PFSK-1 (cell line): ENCODE data around the gene SAMD8.

ENCODE experiments used
- FOXP2 ChIP-seq: optimal IDR thresholded peaks from 2 replicates; pipeline ENCODE3; 2011; ENCODE audit warnings: borderline replicate concordance, control low read depth, inconsistent platforms; ENCODE audit not compliant: insufficient read depth; ENCODE audit errors: extremely low read length, extremely low read depth
- POLR2AphosphoS5 ChIP-seq: IDR thresholded peaks from 2 replicates; pipeline ENCODE4 v1.6.1; 2012; ENCODE audit warnings: low read depth, mild to moderate bottlenecking, control low read depth, low read length, moderate library complexity
- SIN3A ChIP-seq: IDR thresholded peaks from 2 replicates; pipeline ENCODE4 v1.6.1; 2012; ENCODE audit warnings: mild to moderate bottlenecking, low read length, moderate library complexity, borderline replicate concordance; ENCODE audit not compliant: insufficient read depth
- TAF1 ChIP-seq: IDR thresholded peaks from 2 replicates; pipeline ENCODE4 v1.6.1; 2012; ENCODE audit warnings: low read length, control low read depth, borderline replicate concordance; ENCODE audit not compliant: insufficient read depth
- TF ChIP-seq, protein P1 (sequence below), 2 experiments: IDR thresholded peaks; 2 replicates each; pipeline versions ENCODE4 v1.6.1 to v1.8.0; 2011 to 2012; ENCODE audit warnings: low read depth in 2 of 2, low read length in 2 of 2, control low read depth in 1 of 2, inconsistent platforms in 1 of 2, mild to moderate bottlenecking in 1 of 2, moderate library complexity in 1 of 2; ENCODE audit not compliant: insufficient read depth in 1 of 2

The SAMD8 gene

DNA sequence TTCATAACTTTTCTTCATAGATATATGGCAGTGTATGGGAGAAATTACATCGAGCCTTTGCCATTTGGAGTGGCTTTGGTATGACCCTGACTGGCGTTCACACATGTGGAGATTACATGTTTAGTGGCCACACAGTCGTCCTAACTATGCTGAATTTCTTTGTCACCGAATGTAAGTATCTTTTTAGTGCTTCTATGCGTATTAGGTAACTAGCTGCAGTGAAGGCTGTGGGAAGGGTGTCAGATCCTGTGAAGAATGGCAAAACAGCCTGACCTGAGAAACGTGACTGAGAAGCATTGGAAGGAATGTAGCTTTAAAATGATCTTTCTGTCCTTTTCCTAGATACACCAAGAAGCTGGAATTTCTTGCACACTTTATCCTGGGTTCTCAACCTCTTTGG is 64.6 kb downstream of the SAMD8 start:
- TF ChIP-seq, protein P1, sequence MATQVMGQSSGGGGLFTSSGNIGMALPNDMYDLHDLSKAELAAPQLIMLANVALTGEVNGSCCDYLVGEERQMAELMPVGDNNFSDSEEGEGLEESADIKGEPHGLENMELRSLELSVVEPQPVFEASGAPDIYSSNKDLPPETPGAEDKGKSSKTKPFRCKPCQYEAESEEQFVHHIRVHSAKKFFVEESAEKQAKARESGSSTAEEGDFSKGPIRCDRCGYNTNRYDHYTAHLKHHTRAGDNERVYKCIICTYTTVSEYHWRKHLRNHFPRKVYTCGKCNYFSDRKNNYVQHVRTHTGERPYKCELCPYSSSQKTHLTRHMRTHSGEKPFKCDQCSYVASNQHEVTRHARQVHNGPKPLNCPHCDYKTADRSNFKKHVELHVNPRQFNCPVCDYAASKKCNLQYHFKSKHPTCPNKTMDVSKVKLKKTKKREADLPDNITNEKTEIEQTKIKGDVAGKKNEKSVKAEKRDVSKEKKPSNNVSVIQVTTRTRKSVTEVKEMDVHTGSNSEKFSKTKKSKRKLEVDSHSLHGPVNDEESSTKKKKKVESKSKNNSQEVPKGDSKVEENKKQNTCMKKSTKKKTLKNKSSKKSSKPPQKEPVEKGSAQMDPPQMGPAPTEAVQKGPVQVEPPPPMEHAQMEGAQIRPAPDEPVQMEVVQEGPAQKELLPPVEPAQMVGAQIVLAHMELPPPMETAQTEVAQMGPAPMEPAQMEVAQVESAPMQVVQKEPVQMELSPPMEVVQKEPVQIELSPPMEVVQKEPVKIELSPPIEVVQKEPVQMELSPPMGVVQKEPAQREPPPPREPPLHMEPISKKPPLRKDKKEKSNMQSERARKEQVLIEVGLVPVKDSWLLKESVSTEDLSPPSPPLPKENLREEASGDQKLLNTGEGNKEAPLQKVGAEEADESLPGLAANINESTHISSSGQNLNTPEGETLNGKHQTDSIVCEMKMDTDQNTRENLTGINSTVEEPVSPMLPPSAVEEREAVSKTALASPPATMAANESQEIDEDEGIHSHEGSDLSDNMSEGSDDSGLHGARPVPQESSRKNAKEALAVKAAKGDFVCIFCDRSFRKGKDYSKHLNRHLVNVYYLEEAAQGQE (IDR thresholded peaks at IDR 0.05; ENCODE audit: insufficient read depth in 1 of 2, low read depth in 2 of 2, low read length in 2 of 2): no peak
- TF ChIP-seq TAF1 (no peak), SIN3A (no peak), POLR2AphosphoS5 (no peak), FOXP2 (no peak)

DNA sequence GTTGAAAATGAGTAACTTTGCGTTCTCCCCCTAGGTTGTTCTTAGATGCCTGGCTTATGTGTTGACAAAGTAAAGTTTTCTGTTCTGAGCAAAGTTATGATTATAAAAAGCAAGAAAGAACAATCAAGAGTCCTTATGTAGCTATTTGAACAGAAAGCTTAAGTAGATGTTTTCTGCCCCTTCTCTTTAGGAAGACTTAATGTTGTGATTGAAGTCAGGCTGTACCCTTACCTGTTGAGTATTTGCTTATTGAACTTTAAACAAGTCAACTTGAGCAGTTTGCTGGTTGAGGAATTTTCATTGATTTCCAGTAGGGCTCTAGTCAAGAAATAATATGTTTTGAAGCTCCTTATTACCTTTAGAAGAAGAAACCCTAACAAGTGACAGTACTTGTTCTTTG is 65.3 kb downstream of the SAMD8 start:
- no peak for TF ChIP-seq POLR2AphosphoS5
- TF ChIP-seq, protein P1 (IDR thresholded peaks at IDR 0.05; ENCODE audit: insufficient read depth in 1 of 2, low read depth in 2 of 2, low read length in 2 of 2): no peak
- TF ChIP-seq SIN3A: no peak
- no peak for TF ChIP-seq TAF1
- TF ChIP-seq FOXP2: no peak

DNA sequence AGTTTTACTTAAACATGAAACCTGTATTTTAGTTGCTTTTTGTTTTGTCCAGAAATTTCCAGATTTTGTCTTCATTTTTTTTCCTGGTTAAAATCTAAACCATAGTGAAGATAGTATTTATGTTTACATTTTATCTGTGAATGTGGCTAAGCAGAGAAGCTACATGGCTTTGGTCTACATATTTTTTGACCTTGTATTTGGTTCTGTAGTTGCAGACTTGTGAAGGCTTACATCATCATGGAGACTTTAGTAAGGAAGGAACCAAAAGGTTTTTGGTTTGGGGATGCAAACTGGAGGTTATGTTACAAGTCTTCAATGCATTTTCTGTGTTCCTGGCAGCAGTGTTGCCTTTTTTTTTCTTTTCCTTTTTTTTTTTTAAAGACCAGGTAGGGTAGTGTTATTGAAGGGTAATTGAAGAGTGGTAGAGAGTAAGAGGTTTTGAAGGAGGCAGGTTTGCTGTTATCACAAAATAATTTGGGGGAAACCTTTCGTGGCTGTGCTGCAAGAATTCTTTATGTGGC is 68.3 kb downstream of the SAMD8 start:
- TF ChIP-seq POLR2AphosphoS5: no peak
- no peak for TF ChIP-seq TAF1
- TF ChIP-seq SIN3A: no peak
- TF ChIP-seq, protein P1 (IDR thresholded peaks at IDR 0.05; ENCODE audit: insufficient read depth in 1 of 2, low read depth in 2 of 2, low read length in 2 of 2): no peak
- no peak for TF ChIP-seq FOXP2

DNA sequence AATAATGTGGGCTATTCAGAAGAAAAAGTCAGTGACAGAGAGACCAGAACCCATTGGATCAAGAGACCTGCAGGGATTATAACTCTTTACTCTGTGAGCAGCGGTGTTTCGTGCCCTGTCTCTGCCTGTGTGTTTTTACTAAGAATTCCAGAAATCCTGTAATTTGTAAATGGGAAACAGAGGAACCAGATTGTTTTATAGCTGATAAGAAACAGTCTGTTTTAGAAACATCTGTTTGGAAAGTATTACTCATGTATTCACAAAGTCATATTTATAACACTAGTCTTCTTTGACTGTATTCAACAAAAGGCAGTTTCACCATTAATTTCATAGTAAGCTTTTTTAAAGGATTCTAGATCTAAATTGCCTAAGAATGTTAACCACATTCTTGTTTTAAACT is 69.1 kb downstream of the SAMD8 start:
- TF ChIP-seq FOXP2 (no peak), TAF1 (no peak), SIN3A (no peak), POLR2AphosphoS5 (no peak)
- TF ChIP-seq, protein P1 (IDR thresholded peaks at IDR 0.05; ENCODE audit: insufficient read depth in 1 of 2, low read depth in 2 of 2, low read length in 2 of 2): no peak

DNA sequence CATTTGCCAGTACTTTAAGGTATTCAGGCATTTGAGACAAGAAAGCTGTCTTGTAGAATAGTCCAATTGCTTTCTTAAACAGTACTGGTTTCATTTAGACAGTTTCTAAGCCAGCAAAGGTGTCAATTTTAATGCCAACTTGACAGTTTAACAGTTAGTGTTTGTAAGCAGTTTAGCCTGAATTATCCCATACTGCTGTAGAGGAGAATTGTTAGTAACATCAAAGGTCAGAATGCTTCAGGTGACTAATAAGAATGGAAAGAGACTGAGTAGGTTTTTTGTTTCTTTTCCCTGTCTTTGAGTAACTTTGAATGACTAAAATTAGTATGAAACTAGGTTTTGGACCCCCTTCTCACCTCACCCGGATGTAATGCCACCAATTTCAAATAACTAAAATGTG is 69.6 kb downstream of the SAMD8 start:
- no peak for TF ChIP-seq POLR2AphosphoS5
- TF ChIP-seq, protein P1 (IDR thresholded peaks at IDR 0.05; ENCODE audit: insufficient read depth in 1 of 2, low read depth in 2 of 2, low read length in 2 of 2): no peak
- no peak for TF ChIP-seq FOXP2
- TF ChIP-seq SIN3A: no peak
- no peak for TF ChIP-seq TAF1
